HG03095 (cell line): ENCODE results near the gene THSD1.
"Not testable (repeated sequence)": the region's sequence is repeated elsewhere in the genome, so short reads cannot be mapped to it uniquely, and the experiment has no call there.

Experiments used
- ATAC-seq: cut with Tn5 transposase; IDR thresholded peaks from one replicate; pipeline ENCODE4 v1.9.1; 2021; ENCODE audit warnings: moderate library complexity; ENCODE audit not compliant: unreplicated experiment

The THSD1 gene

GRCh38 chr13:52359534-52359933 lies 46.4 kb downstream of the THSD1 start:
- no peak for ATAC-seq

GRCh38 chr13:52356327-52356726 lies 49.6 kb downstream of the THSD1 start:
- ATAC-seq = no peak

GRCh38 chr13:52353193-52353592 lies 52.8 kb downstream of the THSD1 start:
- ATAC-seq = no peak

GRCh38 chr13:52348983-52349780 lies 56.8 kb downstream of the THSD1 start:
- no peak for ATAC-seq

GRCh38 chr13:52348071-52348470 lies 57.9 kb downstream of the THSD1 start:
- no peak for ATAC-seq

- ATAC-seq = no peak
These were observed 60.2 kb downstream of the THSD1 start for GRCh38 chr13:52345631-52346251.

GRCh38 chr13:52345048-52345447 lies 60.9 kb downstream of the THSD1 start:
- no peak for ATAC-seq

GRCh38 chr13:52344108-52344507 lies 61.9 kb downstream of the THSD1 start:
- no peak for ATAC-seq

- not testable (repeated sequence) for ATAC-seq
These were observed 63.8 kb downstream of the THSD1 start for GRCh38 chr13:52342203-52342602.

- ATAC-seq = not testable (repeated sequence)
These were observed 68.0 kb downstream of the THSD1 start for GRCh38 chr13:52337828-52338455.

GRCh38 chr13:52334107-52334506 lies 71.9 kb downstream of the THSD1 start:
- ATAC-seq = not testable (repeated sequence)

GRCh38 chr13:52331844-52332243 lies 74.1 kb downstream of the THSD1 start:
- not testable (repeated sequence) for ATAC-seq
